LNCAP (cell line): ENCODE results near the gene GSTM4.

Experiments used
- TF ChIP-seq, protein P1 (sequence below): fragments of 450-650 bp; IDR thresholded peaks from 2 replicates; pipeline ENCODE4 v1.5.1; 2017; ENCODE audit warnings: mild to moderate bottlenecking

GSTM4 gene

GRCh38 chr1:109655615-109656519, at the start of gene GSTM4:
TSS of gene GSTM4 (plus strand) at chr1:109656099. CDS start at chr1:109656390, 291 bp downstream.
- TF ChIP-seq, protein P1, sequence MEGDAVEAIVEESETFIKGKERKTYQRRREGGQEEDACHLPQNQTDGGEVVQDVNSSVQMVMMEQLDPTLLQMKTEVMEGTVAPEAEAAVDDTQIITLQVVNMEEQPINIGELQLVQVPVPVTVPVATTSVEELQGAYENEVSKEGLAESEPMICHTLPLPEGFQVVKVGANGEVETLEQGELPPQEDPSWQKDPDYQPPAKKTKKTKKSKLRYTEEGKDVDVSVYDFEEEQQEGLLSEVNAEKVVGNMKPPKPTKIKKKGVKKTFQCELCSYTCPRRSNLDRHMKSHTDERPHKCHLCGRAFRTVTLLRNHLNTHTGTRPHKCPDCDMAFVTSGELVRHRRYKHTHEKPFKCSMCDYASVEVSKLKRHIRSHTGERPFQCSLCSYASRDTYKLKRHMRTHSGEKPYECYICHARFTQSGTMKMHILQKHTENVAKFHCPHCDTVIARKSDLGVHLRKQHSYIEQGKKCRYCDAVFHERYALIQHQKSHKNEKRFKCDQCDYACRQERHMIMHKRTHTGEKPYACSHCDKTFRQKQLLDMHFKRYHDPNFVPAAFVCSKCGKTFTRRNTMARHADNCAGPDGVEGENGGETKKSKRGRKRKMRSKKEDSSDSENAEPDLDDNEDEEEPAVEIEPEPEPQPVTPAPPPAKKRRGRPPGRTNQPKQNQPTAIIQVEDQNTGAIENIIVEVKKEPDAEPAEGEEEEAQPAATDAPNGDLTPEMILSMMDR = no peak

DNA sequence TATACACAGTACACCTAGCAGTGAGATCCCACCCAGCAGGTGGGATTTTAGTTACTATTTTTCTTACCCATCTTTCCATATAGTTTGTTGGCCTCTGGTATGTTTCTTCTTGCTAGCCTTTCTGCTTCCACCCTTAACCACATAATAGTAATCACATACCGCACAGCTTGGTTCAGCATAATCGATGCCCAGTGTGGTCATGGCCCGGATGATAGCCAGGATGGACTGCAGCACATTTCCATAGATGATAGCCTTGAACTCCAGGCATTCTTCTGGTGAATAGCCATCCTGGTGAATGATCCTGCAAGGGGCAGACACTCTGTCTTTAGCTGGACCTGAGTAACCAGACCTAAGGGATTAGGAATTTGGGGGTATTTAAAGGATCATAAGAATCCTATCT, 46.0 kb upstream of the GSTM4 start:
- TF ChIP-seq, protein P1 = no peak

- TF ChIP-seq, protein P1 = no peak
These were observed 45.1 kb upstream of the GSTM4 start for GRCh38 chr1:109610609-109611307.

DNA sequence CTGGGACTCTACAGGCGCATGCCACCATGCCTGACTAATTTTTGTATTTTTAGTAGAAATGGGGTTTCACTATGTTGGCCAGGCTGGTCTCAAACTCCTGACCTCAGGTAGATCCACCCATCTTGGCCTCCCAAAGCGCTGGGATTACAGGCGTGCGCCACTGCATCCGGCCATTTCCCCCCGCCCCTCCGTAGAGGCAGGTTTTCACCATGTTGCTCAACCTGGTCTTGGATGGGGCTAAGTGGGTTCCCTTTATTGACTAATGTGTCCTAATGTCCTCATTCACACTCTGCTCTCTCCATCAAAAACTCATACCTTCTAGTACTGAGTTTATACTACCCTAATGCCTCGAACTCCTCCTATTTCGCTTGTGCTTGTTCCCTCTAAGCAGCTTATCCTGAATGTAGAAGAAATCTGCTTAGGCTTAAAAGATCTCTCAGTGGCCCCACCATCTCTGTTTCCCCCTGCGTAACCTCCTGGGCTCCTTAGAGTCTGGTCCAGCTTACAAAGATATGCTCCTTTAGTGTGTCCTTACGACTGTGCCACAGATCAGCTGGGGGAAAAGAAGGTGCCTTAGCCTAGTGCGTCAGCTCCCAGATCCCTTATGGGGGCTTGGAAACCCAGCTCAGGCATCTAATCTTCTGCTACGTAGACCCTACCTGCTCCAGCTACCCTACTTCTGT, 44.5 kb upstream of the GSTM4 start:
- TF ChIP-seq, protein P1 = no peak

GRCh38 chr1:109613361-109614147, 42.3 kb upstream of the GSTM4 start:
- TF ChIP-seq, protein P1 = no peak

DNA sequence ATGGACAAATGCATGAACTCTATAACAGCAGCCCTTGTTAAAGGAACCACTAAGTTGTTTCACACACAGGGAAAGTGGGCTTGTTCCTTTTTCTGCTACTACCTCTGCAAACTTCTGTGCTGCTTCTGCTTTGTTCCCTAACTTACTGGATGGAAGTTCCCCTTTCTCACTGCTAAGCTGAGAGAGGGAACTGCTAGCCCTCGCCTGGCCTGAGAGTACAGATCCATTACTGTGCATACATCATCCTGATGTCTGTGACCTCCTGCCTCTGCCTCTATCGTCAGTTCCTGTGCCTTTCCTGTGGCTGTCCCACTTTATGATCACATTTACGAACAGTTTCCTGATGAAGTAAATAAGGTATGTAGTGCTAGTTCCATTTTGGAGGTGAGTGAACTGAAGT, 40.0 kb upstream of the GSTM4 start:
- TF ChIP-seq, protein P1 = no peak

DNA sequence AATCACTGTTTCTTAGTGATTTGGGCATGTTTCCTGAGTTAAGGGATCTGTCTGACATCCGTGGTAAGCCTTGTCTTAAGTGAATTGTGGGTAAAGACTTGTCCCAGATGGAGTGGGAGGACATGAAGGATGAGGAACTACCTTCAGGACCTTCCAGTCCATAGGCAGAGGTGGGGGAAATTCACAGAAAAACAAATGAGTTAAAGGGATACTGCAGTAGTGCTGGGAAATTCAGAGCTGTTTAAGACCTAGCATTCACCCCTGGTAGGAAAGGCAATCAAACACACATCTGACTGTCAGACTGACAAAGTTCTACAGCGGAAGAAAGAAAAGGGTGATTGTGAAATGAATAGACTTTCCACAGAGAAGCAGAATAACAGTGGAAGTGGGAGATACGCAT, 39.5 kb upstream of the GSTM4 start:
- TF ChIP-seq, protein P1 = no peak
